Adrenal gland (tissue), 12 donors: ENCODE measurements around the gene LY86. TPM values are rescaled to one million over a fixed set of nuclear protein-coding genes. Genes with fewer than 3 reads are reported as not detected.

ENCODE experiments used
- DNase-seq, 7 donors: peaks; one replicate each; pipeline ENCODE4 v3.0.0-alpha.2; 2019 to 2020
- H3K27ac ChIP-seq, 5 donors: fragments of 200-600 bp; sonication (generic) in 4 of 5; 1 replicate in 3 of 5; 2 replicates in 2 of 5; pipeline versions ENCODE4 v1.5.1 to v1.8.0; 2016 to 2020; ENCODE audit warnings: mild to moderate bottlenecking in 1 of 5
- H3K27me3 ChIP-seq: fragments of 200-600 bp; 2 replicates; pipeline ENCODE4 v1.8.0; 2021
- H3K36me3 ChIP-seq, 2 donors: fragments of 200-600 bp; replicated peaks in 1 of 2; 1 replicate in 1 of 2; 2 replicates in 1 of 2; pipeline versions ENCODE4 v1.5.1 to v1.8.0; 2018 to 2022
- H3K4me1 ChIP-seq, 2 donors: fragments of 200-600 bp; replicated peaks in 1 of 2; 1 replicate in 1 of 2; 2 replicates in 1 of 2; pipeline versions ENCODE4 v1.5.1 to v1.8.0; 2018 to 2021
- H3K4me3 ChIP-seq, 4 donors: fragments of 200-600 bp; sonication (generic) in 3 of 4; one replicate each; pipeline ENCODE4 v1.5.1; 2016 to 2018
- H3K9me3 ChIP-seq, 3 donors: fragments of 200-600 bp; sonication (generic) in 1 of 3; replicated peaks in 1 of 3; 1 replicate in 2 of 3; 2 replicates in 1 of 3; pipeline versions ENCODE4 v1.5.1 to v1.8.0; 2016 to 2021
- POLR2A ChIP-seq, 2 donors: fragments of 450-650 bp; IDR thresholded peaks; one replicate each; pipeline ENCODE4 v1.6.1; 2017; ENCODE audit warnings: antibody characterized with exemption in 2 of 2, mild to moderate bottlenecking in 2 of 2, moderate library complexity in 1 of 2
- WGBS, 4 donors: extraction: QIAGEN DNeasy Blood & Tissue Kit in 2 of 4; methylation state at CpG; one replicate each; pipeline versions ENCODE4 v1.1.5 to v1.1.7; 2013 to 2017; 5-methylcytosine and 5-hydroxymethylcytosine counted together
- intact Hi-C, 2 donors: fragments of 100-400 bp; cut with DNase I; formaldehyde crosslinking; loops; one replicate each; pipeline versions ENCODE4 v1.14.1 to v1.15.0; 2022 to 2023
- polyA plus RNA-seq, 3 donors: library from polyadenylated mRNA; stranded (reverse); fragments of 200-250 nt in 2 of 3; fragments of 350-450 nt in 1 of 3; fragmentation: Illumina TruSeq in 1 of 3; extraction: RNeasy Lipid Tissue Mini Kit (QIAGEN cat#74804) in 1 of 3; gene quantifications; one replicate each; pipeline ENCODE4 v1.2.3, GENCODE V29; 2013 to 2014
- total RNA-seq, 9 donors: library from RNA; depleted of rRNA in 4 of 9; stranded (reverse); fragments of >200 nt in 4 of 9; fragments of 120-200 nt in 1 of 9; fragmentation: NEBNext Ultra II Directional in 1 of 9; extraction: Animal tissue kit (Norgen Biotek cat#: 25700) in 1 of 9; gene quantifications; one replicate each; pipeline versions ENCODE4 v1.1.0 to v1.2.4, GENCODE V29; 2013 to 2023
- TF ChIP-seq, protein P1 (sequence below), 6 experiments: fragments of 450-650 bp in 4 of 6; fragments of 200-600 bp in 2 of 6; sonication (generic) in 1 of 6; IDR thresholded peaks; 1 replicate in 5 of 6; 2 replicates in 1 of 6; pipeline versions ENCODE4 v1.5.1 to v1.8.0; 2016 to 2021; ENCODE audit warnings: antibody characterized with exemption in 6 of 6, mild to moderate bottlenecking in 2 of 6, moderate library complexity in 1 of 6
- donor health status: healthy with polysubstance abuse.
- donor health status: Bipolar disorder and iron deficiency.
- donor health status: DM: yes; HTN: yes; CAD: no.
- donor health status: DM: no; HTN: no; CAD: no.
- donor health status: DM: no; HTN: no; CAD: no.
- donor health status: DM: yes; HTN: yes; CAD: no.

The LY86 gene
- total and polyA plus RNA-seq, 12 donors: 0.60 to 25.7 (median 7.1) TPM

DNA sequence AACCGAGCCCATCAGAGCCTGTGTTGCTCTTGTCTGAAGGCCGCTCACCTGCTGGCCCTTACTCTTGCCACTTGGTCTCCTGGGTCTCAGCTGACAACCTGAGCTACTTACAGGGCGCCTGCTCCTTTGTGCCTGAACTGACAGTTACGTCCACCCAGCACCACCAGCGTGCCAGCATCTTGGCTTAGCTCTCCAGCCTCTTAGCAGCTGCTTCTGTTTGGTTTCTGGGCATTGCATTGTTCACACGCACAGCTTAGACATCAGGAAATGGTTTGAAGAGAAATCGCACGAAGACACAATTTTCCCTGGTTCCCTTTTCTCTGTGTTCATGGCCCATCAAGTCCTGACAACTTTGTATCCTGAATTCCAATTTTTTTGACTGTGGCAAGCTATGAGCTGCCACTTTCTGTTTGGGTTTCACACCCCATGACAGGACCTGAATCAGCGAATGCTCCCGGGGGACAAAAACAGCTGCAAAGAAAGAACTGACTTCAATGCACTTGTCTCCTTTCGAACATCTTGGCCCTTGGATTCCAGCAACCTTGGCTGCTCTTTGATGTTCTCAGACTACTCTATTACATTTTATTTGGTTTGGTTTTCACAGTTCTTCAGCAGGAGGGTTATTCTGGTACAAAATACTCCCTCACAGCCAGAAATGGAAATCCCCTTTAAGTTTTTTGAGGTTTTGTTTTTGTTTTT lies 45.2 kb upstream of the LY86 start:
- Histone ChIP-seq H3K36me3 (no peaks in the 10 kb centered on the region), H3K27ac (peak overlapping the region in 1 of 5 donors; percentile 47), H3K4me1 (peaks cover 10 to 11% of the 10 kb centered on the region in 2 donors), H3K9me3 (no peaks in the 10 kb centered on the region), H3K27me3 (peaks cover 9% of the 10 kb centered on the region), H3K4me3 (no peak overlapping the region)
- intact Hi-C loops: no loop called here
- peak in 2 of 7 donors; percentile 26 to 39 for DNase-seq
- TF ChIP-seq, protein P1, sequence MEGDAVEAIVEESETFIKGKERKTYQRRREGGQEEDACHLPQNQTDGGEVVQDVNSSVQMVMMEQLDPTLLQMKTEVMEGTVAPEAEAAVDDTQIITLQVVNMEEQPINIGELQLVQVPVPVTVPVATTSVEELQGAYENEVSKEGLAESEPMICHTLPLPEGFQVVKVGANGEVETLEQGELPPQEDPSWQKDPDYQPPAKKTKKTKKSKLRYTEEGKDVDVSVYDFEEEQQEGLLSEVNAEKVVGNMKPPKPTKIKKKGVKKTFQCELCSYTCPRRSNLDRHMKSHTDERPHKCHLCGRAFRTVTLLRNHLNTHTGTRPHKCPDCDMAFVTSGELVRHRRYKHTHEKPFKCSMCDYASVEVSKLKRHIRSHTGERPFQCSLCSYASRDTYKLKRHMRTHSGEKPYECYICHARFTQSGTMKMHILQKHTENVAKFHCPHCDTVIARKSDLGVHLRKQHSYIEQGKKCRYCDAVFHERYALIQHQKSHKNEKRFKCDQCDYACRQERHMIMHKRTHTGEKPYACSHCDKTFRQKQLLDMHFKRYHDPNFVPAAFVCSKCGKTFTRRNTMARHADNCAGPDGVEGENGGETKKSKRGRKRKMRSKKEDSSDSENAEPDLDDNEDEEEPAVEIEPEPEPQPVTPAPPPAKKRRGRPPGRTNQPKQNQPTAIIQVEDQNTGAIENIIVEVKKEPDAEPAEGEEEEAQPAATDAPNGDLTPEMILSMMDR (IDR thresholded peaks at IDR 0.05): no peak
- no peak for TF ChIP-seq POLR2A (IDR thresholded peaks at IDR 0.05)
- 69 to 85% (median 75%) methylated on average over 11 of the region's 11 CpGs for WGBS, 4 donors

DNA sequence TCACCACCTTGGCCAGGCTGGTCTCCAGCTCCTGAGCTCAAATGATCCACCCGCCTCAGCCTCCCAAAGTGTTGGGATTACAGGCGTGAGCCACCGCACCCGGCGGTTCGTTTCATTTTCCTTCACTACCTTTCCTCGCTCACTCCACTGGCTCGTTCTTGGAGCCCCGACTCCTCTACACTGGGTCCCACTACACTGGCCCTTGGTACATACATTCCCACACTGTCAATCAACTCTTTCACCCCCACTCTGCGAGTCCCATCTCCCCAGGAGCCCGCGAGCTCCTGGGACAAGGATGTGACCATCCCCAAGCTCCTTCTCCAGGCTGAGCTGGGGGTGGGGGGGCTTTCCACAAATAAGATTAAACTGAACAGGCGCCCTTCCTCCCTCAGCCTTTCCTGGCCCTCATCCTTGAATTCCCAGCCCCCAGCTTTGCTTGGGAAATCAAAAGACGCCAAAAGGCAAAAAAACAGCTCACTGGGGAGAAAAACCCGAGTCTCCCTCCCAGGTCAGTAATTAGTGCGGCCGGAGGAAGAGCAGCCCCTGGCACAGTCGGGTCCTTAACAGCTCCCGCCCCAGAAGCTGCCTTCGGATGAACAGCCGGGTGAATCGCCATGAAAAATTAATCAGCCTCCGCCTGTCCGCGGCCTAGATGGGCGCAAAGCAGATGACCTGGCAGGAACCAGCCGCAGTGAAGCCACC lies 42.8 kb upstream of the LY86 start:
- H3K4me3 ChIP-seq: peak overlapping the region in 1 of 4 donors; percentile 47
- no peak for DNase-seq
- peaks cover 9% of the 10 kb centered on the region for H3K27me3 ChIP-seq
- intact Hi-C loops: loop anchor here in 1 of 2 donors (2.0 kb wide), 1 partner anchor 21 kb away; no protein-coding TSS in a partner anchor
- no peaks in the 10 kb centered on the region for H3K9me3 ChIP-seq
- peaks cover 10 to 11% of the 10 kb centered on the region in 2 donors for H3K4me1 ChIP-seq
- TF ChIP-seq, protein P1 (IDR thresholded peaks at IDR 0.05): no peak
- no peak for TF ChIP-seq POLR2A (IDR thresholded peaks at IDR 0.05)
- no peaks in the 10 kb centered on the region for H3K36me3 ChIP-seq
- no peak overlapping the region for H3K27ac ChIP-seq
- WGBS, 4 donors: 41 to 63% (median 46%) methylated on average over 20 to 27 of the region's 27 CpGs

DNA sequence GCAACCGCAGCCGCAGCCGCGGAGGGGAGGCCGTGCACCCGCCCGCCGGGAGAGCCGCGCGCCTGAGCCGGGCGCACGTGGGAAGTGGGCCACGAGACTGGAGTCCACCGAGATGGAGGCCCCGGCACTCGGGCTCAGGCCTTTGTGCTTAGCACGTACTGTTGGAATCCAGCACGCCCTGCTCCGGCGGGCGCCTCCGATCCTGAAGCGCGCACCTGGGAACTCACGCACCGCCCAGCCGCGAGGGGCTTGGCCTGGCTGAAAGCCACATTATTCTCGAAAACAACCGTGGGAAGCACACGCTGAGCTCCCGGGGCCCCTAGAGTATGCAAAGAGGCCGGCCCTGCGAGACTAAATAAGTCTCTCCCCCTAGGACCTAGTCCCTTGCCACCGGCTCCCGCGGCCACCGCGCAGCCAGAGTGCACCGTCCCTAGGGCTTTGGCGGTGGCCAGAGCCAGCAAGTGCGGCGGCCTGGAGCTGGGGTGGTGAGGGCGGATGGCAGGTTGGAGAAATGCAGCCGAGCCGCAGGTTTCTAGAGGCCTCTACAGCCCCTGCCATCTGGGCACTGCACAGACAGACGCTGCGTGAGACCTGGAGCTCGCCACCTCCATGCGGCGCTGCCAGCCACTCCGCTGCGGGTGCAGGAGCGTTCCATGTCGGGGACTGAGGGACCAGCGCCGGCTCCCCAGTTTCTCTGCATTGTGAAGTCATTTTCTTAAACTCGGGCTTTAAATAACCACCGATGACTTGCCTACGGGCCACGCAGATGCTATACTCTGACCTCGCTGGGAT lies 42.0 kb upstream of the LY86 start:
- Histone ChIP-seq H3K9me3 (no peaks in the 10 kb centered on the region), H3K4me3 (peak overlapping the region in 2 of 4 donors; percentile 18 to 47), H3K27ac (peak overlapping the region in 1 of 5 donors; percentile 44), H3K36me3 (no peaks in the 10 kb centered on the region), H3K27me3 (peaks cover 9% of the 10 kb centered on the region), H3K4me1 (peaks cover 10 to 11% of the 10 kb centered on the region in 2 donors)
- TF ChIP-seq POLR2A (IDR thresholded peaks at IDR 0.05): no peak
- TF ChIP-seq, protein P1 (IDR thresholded peaks at IDR 0.05): no peak
- 1 to 2% (median 1%) methylated on average over 17 to 64 of the region's 64 CpGs for WGBS, 4 donors
- intact Hi-C loops: no loop called here
- DNase-seq: peak; percentile 21 to 59 (median 36)
